Measurements from ENCODE around the gene ELAVL2. TPM values are rescaled to one million over a fixed set of nuclear protein-coding genes. Genes with fewer than 3 reads are reported as not detected.

ELAVL2 gene
- total RNA-seq, 1 experiment from 2014 or later: not detected

DNA sequence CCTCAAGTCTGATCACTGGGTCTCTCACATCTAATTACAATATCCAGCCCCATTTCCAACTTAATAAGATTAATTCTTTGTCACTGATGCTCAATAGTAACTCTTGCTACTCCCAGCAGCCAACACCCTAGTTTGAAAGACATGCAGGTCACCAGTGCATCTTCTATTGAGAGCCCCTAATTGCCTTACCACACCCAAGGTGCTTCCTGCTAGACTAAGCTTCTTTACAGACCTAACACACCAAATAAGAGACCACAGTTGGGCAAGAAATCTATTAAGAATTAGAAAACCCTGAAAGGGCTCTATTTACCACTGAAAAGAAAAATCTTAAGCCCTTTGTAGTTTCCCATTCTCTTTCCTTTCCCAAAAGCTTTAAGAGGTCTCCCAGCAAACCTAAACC is 26.5 kb downstream of the ELAVL2 start:
- Histone ChIP-seq H3K4me3 (ENCODE audit: low read depth, low read length, poor library complexity, severe bottlenecking) (no peak overlapping the region), H3K27me3 (replicated peaks; ENCODE audit: insufficient read depth, low read depth, low read length, poor library complexity) (no peaks in the 10 kb centered on the region), H3K9me3 (ENCODE audit: low read depth, low read length, poor library complexity, severe bottlenecking) (no peaks in the 10 kb centered on the region), H3K27ac (ENCODE audit: low read depth, low read length, poor library complexity, severe bottlenecking) (no peak overlapping the region), H3K36me3 (ENCODE audit: insufficient read depth, low read length, poor library complexity, severe bottlenecking) (no peaks in the 10 kb centered on the region), H3K4me1 (ENCODE audit: insufficient read depth, low read length, poor library complexity, severe bottlenecking) (no peaks in the 10 kb centered on the region)
- POLR2A ChIA-PET (ENCODE audit: low non-redundant PET): no interaction called here
- DNase-seq (ENCODE audit: low spot score): no peak
- CTCF ChIA-PET: no interaction called here
- BruUV-seq (replicated peaks): no TSS peak
- no peak for TF ChIP-seq EZH2 (IDR thresholded peaks at IDR 0.05; ENCODE audit: borderline replicate concordance, low read depth, low read length, poor library complexity, severe bottlenecking)
- TF ChIP-seq, protein P1, sequence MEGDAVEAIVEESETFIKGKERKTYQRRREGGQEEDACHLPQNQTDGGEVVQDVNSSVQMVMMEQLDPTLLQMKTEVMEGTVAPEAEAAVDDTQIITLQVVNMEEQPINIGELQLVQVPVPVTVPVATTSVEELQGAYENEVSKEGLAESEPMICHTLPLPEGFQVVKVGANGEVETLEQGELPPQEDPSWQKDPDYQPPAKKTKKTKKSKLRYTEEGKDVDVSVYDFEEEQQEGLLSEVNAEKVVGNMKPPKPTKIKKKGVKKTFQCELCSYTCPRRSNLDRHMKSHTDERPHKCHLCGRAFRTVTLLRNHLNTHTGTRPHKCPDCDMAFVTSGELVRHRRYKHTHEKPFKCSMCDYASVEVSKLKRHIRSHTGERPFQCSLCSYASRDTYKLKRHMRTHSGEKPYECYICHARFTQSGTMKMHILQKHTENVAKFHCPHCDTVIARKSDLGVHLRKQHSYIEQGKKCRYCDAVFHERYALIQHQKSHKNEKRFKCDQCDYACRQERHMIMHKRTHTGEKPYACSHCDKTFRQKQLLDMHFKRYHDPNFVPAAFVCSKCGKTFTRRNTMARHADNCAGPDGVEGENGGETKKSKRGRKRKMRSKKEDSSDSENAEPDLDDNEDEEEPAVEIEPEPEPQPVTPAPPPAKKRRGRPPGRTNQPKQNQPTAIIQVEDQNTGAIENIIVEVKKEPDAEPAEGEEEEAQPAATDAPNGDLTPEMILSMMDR (conservative IDR thresholded peaks at IDR 0.05; ENCODE audit: low read depth, low read length): no peak
- intact Hi-C loops (cut with micrococcal nuclease; ENCODE audit: unreplicated experiment): no loop called here

DNA sequence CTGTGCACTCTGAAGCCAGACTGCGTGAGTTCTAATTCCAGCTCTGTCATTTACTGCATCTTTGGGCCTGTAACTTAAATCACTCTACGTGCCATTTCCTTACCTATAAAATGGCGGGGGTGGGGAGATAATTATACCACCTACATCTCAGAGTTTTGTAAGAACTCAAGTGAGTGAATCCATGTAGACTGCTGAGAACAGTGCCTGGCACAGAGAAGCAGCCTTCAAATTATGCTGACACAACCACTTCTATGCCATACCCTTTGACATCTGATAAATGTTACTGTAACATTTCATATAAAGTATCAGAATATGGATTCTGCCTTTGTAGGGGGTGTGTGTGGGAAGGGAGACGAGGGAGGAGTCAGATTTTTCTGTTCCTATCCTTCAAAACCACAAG is 27.7 kb downstream of the ELAVL2 start:
- BruUV-seq (replicated peaks): no TSS peak
- no peaks in the 10 kb centered on the region for H3K27me3 ChIP-seq (replicated peaks; ENCODE audit: insufficient read depth, low read depth, low read length, poor library complexity)
- TF ChIP-seq, protein P1 (conservative IDR thresholded peaks at IDR 0.05; ENCODE audit: low read depth, low read length): no peak
- TF ChIP-seq EZH2 (IDR thresholded peaks at IDR 0.05; ENCODE audit: borderline replicate concordance, low read depth, low read length, poor library complexity, severe bottlenecking): no peak
- no peaks in the 10 kb centered on the region for H3K9me3 ChIP-seq (ENCODE audit: low read depth, low read length, poor library complexity, severe bottlenecking)
- CTCF ChIA-PET: no interaction called here
- H3K36me3 ChIP-seq (ENCODE audit: insufficient read depth, low read length, poor library complexity, severe bottlenecking): no peaks in the 10 kb centered on the region
- H3K4me3 ChIP-seq (ENCODE audit: low read depth, low read length, poor library complexity, severe bottlenecking): no peak overlapping the region
- no peaks in the 10 kb centered on the region for H3K4me1 ChIP-seq (ENCODE audit: insufficient read depth, low read length, poor library complexity, severe bottlenecking)
- POLR2A ChIA-PET (ENCODE audit: low non-redundant PET): no interaction called here
- H3K27ac ChIP-seq (ENCODE audit: low read depth, low read length, poor library complexity, severe bottlenecking): no peak overlapping the region
- DNase-seq (ENCODE audit: low spot score): no peak
- intact Hi-C loops (cut with micrococcal nuclease; ENCODE audit: unreplicated experiment): no loop called here

DNA sequence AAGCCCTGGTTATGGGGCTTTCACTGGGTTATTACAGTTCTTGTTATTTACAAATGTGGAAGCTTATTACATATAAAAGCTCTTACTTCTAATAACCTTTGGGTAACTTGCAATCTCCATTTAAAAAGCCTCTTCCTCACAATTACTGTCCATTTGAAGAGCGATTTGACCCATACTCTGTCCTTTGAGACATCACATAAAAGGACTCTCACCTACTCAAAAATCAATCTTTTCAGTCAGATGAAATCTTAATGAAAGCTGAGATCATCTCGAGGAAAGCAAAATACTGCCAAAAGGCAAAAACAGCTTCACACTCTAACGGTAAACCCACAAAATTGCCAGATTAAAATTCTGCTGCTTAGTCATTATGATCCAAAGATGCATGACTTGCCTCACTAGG is 29.8 kb downstream of the ELAVL2 start:
- TF ChIP-seq, protein P1 (conservative IDR thresholded peaks at IDR 0.05; ENCODE audit: low read depth, low read length): no peak
- TF ChIP-seq EZH2 (IDR thresholded peaks at IDR 0.05; ENCODE audit: borderline replicate concordance, low read depth, low read length, poor library complexity, severe bottlenecking): no peak

More for the DNA sequence above, 29.8 kb downstream of the ELAVL2 start:
- H3K4me3 ChIP-seq (ENCODE audit: low read depth, low read length, poor library complexity, severe bottlenecking): no peak overlapping the region
- no peaks in the 10 kb centered on the region for H3K27me3 ChIP-seq (replicated peaks; ENCODE audit: insufficient read depth, low read depth, low read length, poor library complexity)
- H3K27ac ChIP-seq (ENCODE audit: low read depth, low read length, poor library complexity, severe bottlenecking): no peak overlapping the region
- intact Hi-C loops (cut with micrococcal nuclease; ENCODE audit: unreplicated experiment): no loop called here
- ChIA-PET POLR2A (ENCODE audit: low non-redundant PET) (no interaction called here), CTCF (no interaction called here)
- no peaks in the 10 kb centered on the region for H3K9me3 ChIP-seq (ENCODE audit: low read depth, low read length, poor library complexity, severe bottlenecking)
- no peaks in the 10 kb centered on the region for H3K4me1 ChIP-seq (ENCODE audit: insufficient read depth, low read length, poor library complexity, severe bottlenecking)
- no peak for DNase-seq (ENCODE audit: low spot score)
- H3K36me3 ChIP-seq (ENCODE audit: insufficient read depth, low read length, poor library complexity, severe bottlenecking): no peaks in the 10 kb centered on the region
- BruUV-seq (replicated peaks): no TSS peak
